Stomach (tissue), 9 donors: Measurements from ENCODE around the gene NR2F2. TPM values are rescaled to one million over a fixed set of nuclear protein-coding genes. Genes with fewer than 3 reads are reported as not detected.

Source experiments
- DNase-seq, 2 donors: peaks; one replicate each; pipeline versions ENCODE4 v3.0.0 to v3.0.0-alpha.2; 2013 to 2019
- H3K27ac ChIP-seq, 5 donors: fragments of 200-600 bp in 4 of 5; sonication (generic) in 4 of 5; one replicate each; pipeline ENCODE4 v1.5.1; 2013 to 2019; ENCODE audit warnings: mild to moderate bottlenecking in 1 of 5, moderate library complexity in 1 of 5
- H3K27me3 ChIP-seq, 3 donors: fragments of 200-600 bp; sonication (generic); one replicate each; pipeline ENCODE4 v1.5.1; 2017 to 2019; ENCODE audit warnings: mixed run types in 1 of 3
- H3K36me3 ChIP-seq, 4 donors: fragments of 200-600 bp; sonication (generic); 1 replicate in 3 of 4; 2 replicates in 1 of 4; pipeline ENCODE4 v1.5.1; 2016 to 2019
- H3K4me1 ChIP-seq, 4 donors: fragments of 200-600 bp; sonication (generic); one replicate each; pipeline ENCODE4 v1.5.1; 2016 to 2019
- H3K4me3 ChIP-seq, 4 donors: fragments of 200-600 bp; sonication (generic) in 3 of 4; one replicate each; pipeline ENCODE4 v1.5.1; 2016 to 2019; ENCODE audit warnings: mild to moderate bottlenecking in 1 of 4
- H3K9me3 ChIP-seq, 4 donors: fragments of 200-600 bp; sonication (generic); one replicate each; pipeline ENCODE4 v1.5.1; 2016 to 2019
- CTCF ChIP-seq, 7 experiments: fragments of 450-650 bp in 4 of 7; fragments of 200-600 bp in 3 of 7; sonication (generic) in 3 of 7; IDR thresholded peaks; one replicate each; pipeline ENCODE4 v1.5.1; 2016 to 2019; ENCODE audit warnings: antibody characterized with exemption in 7 of 7, control low read depth in 2 of 7, mild to moderate bottlenecking in 1 of 7
- EP300 ChIP-seq: sonication (generic); formaldehyde crosslinking; IDR thresholded peaks from one replicate; pipeline ENCODE4 v1.6.1; 2017; ENCODE audit warnings: antibody characterized with exemption
- POLR2A ChIP-seq, 4 donors: fragments of 450-650 bp; IDR thresholded peaks; one replicate each; pipeline ENCODE4 v1.6.1; 2016; ENCODE audit warnings: antibody characterized with exemption in 4 of 4, control low read depth in 2 of 4, mild to moderate bottlenecking in 1 of 4, moderate library complexity in 1 of 4
- POLR2AphosphoS5 ChIP-seq, 3 donors: sonication (generic); formaldehyde crosslinking; IDR thresholded peaks; one replicate each; pipeline ENCODE4 v1.6.1; 2016; ENCODE audit warnings: antibody characterized with exemption in 3 of 3
- WGBS, 5 donors: extraction: QIAGEN DNeasy Blood & Tissue Kit in 3 of 5; methylation state at CpG; one replicate each; pipeline versions ENCODE4 v1.1.5 to v1.1.7; 2013 to 2018; 5-methylcytosine and 5-hydroxymethylcytosine counted together
- intact Hi-C: fragments of 100-400 bp; cut with DNase I; formaldehyde crosslinking; loops from one replicate; pipeline ENCODE4 v1.15.1; 2023; ENCODE audit warnings: low total_unique reads
- polyA plus RNA-seq, 3 donors: library from polyadenylated mRNA; stranded (reverse); fragments of 200-250 nt; gene quantifications; one replicate each; pipeline ENCODE4 v1.2.3, GENCODE V29; 2013
- total RNA-seq, 5 donors: library from RNA; depleted of rRNA; stranded (reverse); fragments of >200 nt; gene quantifications; one replicate each; pipeline versions ENCODE4 v1.1.0 to v1.2.3, GENCODE V29; 2014 to 2016
- donor health status: healthy with polysubstance abuse.
- donor health status: Bipolar disorder and iron deficiency.
- donor health status: healthy.

NR2F2 gene
- total and polyA plus RNA-seq, 8 donors, result 30.9 to 96.2 (median 43.5) TPM

- peak overlapping the region; percentile 80 to 89 (median 88) for H3K4me3 ChIP-seq
- intact Hi-C loops, result no loop called here
- peak overlapping the region; percentile 83 to 97 (median 97) for H3K27ac ChIP-seq
- DNase-seq, result peak in 1 of 2 donors; percentile 53
- H3K9me3 ChIP-seq, result no peaks in the 10 kb centered on the region
- TF ChIP-seq POLR2A (IDR thresholded peaks at IDR 0.05) (no peak), CTCF (IDR thresholded peaks at IDR 0.05) (no peak), EP300 (no peak), POLR2AphosphoS5 (IDR thresholded peaks at IDR 0.05) (no peak)
- WGBS, 5 donors, result 1 to 4% (median 2%) methylated on average over 18 to 77 of the region's 77 CpGs
- H3K4me1 ChIP-seq, result peaks cover 3 to 23% (median 14%) of the 10 kb centered on the region in 4 donors
- peaks cover 0 to 53% (median 0%) of the 10 kb centered on the region in 3 donors for H3K27me3 ChIP-seq
- H3K36me3 ChIP-seq, result peaks cover 25 to 52% (median 29%) of the 10 kb centered on the region in 4 donors
Measured at GRCh38 chr15:96331144-96331944, 844 bp downstream of the NR2F2 start.

GRCh38 chr15:96331945-96332636, 1.6 kb downstream of the NR2F2 start:
- peak in 1 of 2 donors; percentile 75 for DNase-seq
- peak in 1 of 3 donors; percentile 3 for TF ChIP-seq POLR2AphosphoS5 (IDR thresholded peaks at IDR 0.05)
- TF ChIP-seq CTCF (IDR thresholded peaks at IDR 0.05), result no peak
- peak in 1 of 4 donors; percentile 15 for TF ChIP-seq POLR2A (IDR thresholded peaks at IDR 0.05)
- peak overlapping the region; percentile 83 to 97 (median 97) for H3K27ac ChIP-seq
- H3K4me3 ChIP-seq, result peak overlapping the region; percentile 80 to 89 (median 88)
- peaks cover 3 to 23% (median 14%) of the 10 kb centered on the region in 4 donors for H3K4me1 ChIP-seq
- peaks cover 0 to 47% (median 0%) of the 10 kb centered on the region in 3 donors for H3K27me3 ChIP-seq
- intact Hi-C loops, result no loop called here
- no peaks in the 10 kb centered on the region for H3K9me3 ChIP-seq
- peaks cover 26 to 59% (median 29%) of the 10 kb centered on the region in 4 donors for H3K36me3 ChIP-seq
- 2 to 4% (median 3%) methylated on average over 9 to 70 of the region's 70 CpGs for WGBS, 5 donors

GRCh38 chr15:96332637-96333121, 2.2 kb downstream of the NR2F2 start:
- intact Hi-C loops, result no loop called here
- WGBS, 5 donors, result 3% methylated on average over 12 of the region's 12 CpGs
- peaks cover 3 to 19% (median 13%) of the 10 kb centered on the region in 4 donors for H3K4me1 ChIP-seq
- TF ChIP-seq EP300 (no peak), CTCF (IDR thresholded peaks at IDR 0.05) (no peak), POLR2A (IDR thresholded peaks at IDR 0.05) (no peak), POLR2AphosphoS5 (IDR thresholded peaks at IDR 0.05) (no peak)
- peak overlapping the region; percentile 90 to 97 (median 97) for H3K27ac ChIP-seq
- peak overlapping the region; percentile 80 to 89 (median 88) for H3K4me3 ChIP-seq
- no peaks in the 10 kb centered on the region for H3K9me3 ChIP-seq
- peaks cover 26 to 65% (median 34%) of the 10 kb centered on the region in 4 donors for H3K36me3 ChIP-seq
- H3K27me3 ChIP-seq, result peaks cover 0 to 47% (median 0%) of the 10 kb centered on the region in 3 donors
- DNase-seq, result peak in 1 of 2 donors; percentile 51
